Neural progenitor cell (in vitro differentiated cells): Measurements from ENCODE around the gene GPR75.

Experiments used
- EZH2 ChIP-seq: fragments of 200-600 bp; sonication (generic); IDR thresholded peaks from 2 replicates; pipeline ENCODE4 v1.6.1; 2017; ENCODE audit warnings: antibody characterized with exemption, mild to moderate bottlenecking, moderate library complexity
- EZH2phosphoT487 ChIP-seq: fragments of 200-600 bp; sonication (generic); IDR thresholded peaks from 2 replicates; pipeline ENCODE4 v1.6.1; 2017; ENCODE audit warnings: antibody characterized with exemption
- TF ChIP-seq, protein P1 (sequence below): fragments of 200-600 bp; sonication (generic); IDR thresholded peaks from 2 replicates; pipeline ENCODE4 v1.5.1; 2017; ENCODE audit warnings: antibody characterized with exemption, mild to moderate bottlenecking

DNA sequence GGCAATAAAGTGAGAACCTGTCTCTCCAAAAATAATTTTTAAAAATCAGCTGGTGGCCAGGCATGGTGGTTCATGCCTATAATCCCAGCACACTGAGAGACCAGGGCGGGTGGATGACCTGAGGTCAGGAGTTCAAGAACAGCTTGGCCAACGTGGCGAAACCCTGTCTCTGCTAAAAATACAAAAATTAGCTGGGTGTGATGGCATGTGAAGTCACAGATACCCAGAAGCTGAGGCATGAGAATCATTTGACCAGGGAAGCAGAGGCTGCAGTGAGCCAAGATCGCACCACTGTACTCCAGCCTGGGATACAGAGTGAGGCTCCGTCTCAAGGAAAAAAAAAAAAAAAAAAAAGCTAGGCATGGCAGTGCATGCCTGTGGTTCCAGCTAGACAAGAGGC, 7.4 kb upstream of the GPR75 start:
- TF ChIP-seq, protein P1, sequence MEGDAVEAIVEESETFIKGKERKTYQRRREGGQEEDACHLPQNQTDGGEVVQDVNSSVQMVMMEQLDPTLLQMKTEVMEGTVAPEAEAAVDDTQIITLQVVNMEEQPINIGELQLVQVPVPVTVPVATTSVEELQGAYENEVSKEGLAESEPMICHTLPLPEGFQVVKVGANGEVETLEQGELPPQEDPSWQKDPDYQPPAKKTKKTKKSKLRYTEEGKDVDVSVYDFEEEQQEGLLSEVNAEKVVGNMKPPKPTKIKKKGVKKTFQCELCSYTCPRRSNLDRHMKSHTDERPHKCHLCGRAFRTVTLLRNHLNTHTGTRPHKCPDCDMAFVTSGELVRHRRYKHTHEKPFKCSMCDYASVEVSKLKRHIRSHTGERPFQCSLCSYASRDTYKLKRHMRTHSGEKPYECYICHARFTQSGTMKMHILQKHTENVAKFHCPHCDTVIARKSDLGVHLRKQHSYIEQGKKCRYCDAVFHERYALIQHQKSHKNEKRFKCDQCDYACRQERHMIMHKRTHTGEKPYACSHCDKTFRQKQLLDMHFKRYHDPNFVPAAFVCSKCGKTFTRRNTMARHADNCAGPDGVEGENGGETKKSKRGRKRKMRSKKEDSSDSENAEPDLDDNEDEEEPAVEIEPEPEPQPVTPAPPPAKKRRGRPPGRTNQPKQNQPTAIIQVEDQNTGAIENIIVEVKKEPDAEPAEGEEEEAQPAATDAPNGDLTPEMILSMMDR: no peak
- TF ChIP-seq EZH2 (no peak), EZH2phosphoT487 (no peak)
